B cell (primary cell): ENCODE measurements around the gene PERCC1. TPM values are rescaled to one million over a fixed set of nuclear protein-coding genes. Genes with fewer than 3 reads are reported as not detected.
A peak's percentile ranks its signal among the peaks of the same experiment; 100 is the strongest.

ENCODE experiments used
- ATAC-seq: fragments of 200-7000 bp; cut with Tn5 transposase; one replicate; pipeline ENCODE4 v1.10.0; 2021; ENCODE audit warnings: low read depth, mild to moderate bottlenecking, moderate number of reproducible peaks, moderate library complexity
- CTCF ChIA-PET: fragments of 350-600 bp; sonication (Branson Sonifier 250); formaldehyde crosslinking; loops from one replicate; lab custom pipeline; 2021; ENCODE audit warnings: antibody characterized with exemption, inconsistent platforms; lab: Charles Lee
- POLR2A ChIA-PET: fragments of 350-600 bp; sonication (Branson Sonifier 250); formaldehyde crosslinking; loops from one replicate; lab custom pipeline; 2021; ENCODE audit warnings: antibody characterized with exemption; lab: Charles Lee
- DNase-seq: peaks from one replicate; pipeline ENCODE4 v3.0.0; 2013
- H2AFZ ChIP-seq: 2 replicates; pipeline ENCODE4 v1.6.1; 2012; ENCODE audit warnings: mild to moderate bottlenecking, low read depth, low read length; ENCODE audit not compliant: insufficient read depth, poor library complexity, severe bottlenecking
- H3K27ac ChIP-seq, 2 donors: 1 replicate in 1 of 2; 2 replicates in 1 of 2; pipeline ENCODE4 v1.5.1; 2012 to 2013; ENCODE audit warnings: low read length in 2 of 2, mild to moderate bottlenecking in 2 of 2, moderate library complexity in 1 of 2
- H3K27me3 ChIP-seq, 4 experiments: fragments of 200-600 bp in 1 of 4; sonication (generic) in 1 of 4; replicated peaks in 1 of 4; 1 replicate in 2 of 4; 2 replicates in 2 of 4; pipeline versions ENCODE4 v1.6.1 to v1.7.0; 2013 to 2016; ENCODE audit warnings: low read length in 3 of 4, mild to moderate bottlenecking in 2 of 4, mixed read lengths in 1 of 4, moderate library complexity in 1 of 4; ENCODE audit not compliant: insufficient read depth in 4 of 4, control insufficient read depth in 3 of 4; ENCODE audit errors: control extremely low read depth in 1 of 4
- H3K36me3 ChIP-seq, 2 experiments: replicated peaks in 1 of 2; 1 replicate in 1 of 2; 2 replicates in 1 of 2; pipeline versions ENCODE4 v1.6.1 to v1.7.1; 2013; ENCODE audit warnings: low read length in 1 of 2; ENCODE audit not compliant: insufficient read depth in 2 of 2, control insufficient read depth in 1 of 2; ENCODE audit errors: control extremely low read depth in 1 of 2, extremely low read depth in 1 of 2
- H3K4me1 ChIP-seq, 2 donors: fragments of 200-600 bp in 1 of 2; sonication (generic) in 1 of 2; 1 replicate in 1 of 2; 2 replicates in 1 of 2; pipeline versions ENCODE4 v1.5.1 to v1.6.1; 2013 to 2017; ENCODE audit warnings: low read length in 2 of 2; ENCODE audit not compliant: control insufficient read depth in 2 of 2, insufficient read depth in 2 of 2
- H3K4me2 ChIP-seq: replicated peaks from 2 replicates; pipeline ENCODE3; 2012; ENCODE audit warnings: mild to moderate bottlenecking, low read depth, low read length; ENCODE audit not compliant: poor library complexity, severe bottlenecking
- H3K4me3 ChIP-seq, 5 experiments: fragments of 200-600 bp in 1 of 5; sonication (generic) in 1 of 5; 1 replicate in 3 of 5; 2 replicates in 2 of 5; pipeline versions ENCODE4 v1.5.1 to v1.7.0; 2011 to 2016; ENCODE audit warnings: low read length in 4 of 5, mild to moderate bottlenecking in 4 of 5, low read depth in 2 of 5, control low read depth in 1 of 5, moderate library complexity in 1 of 5; ENCODE audit not compliant: insufficient read depth in 1 of 5; ENCODE audit errors: control extremely low read depth in 1 of 5, extremely low read depth in 1 of 5
- H3K79me2 ChIP-seq: fragments of 200-600 bp; sonication (generic); one replicate; pipeline ENCODE4 v1.6.0; 2016; ENCODE audit warnings: low read length; ENCODE audit not compliant: control insufficient read depth, insufficient read depth
- H3K9ac ChIP-seq: fragments of 200-600 bp; sonication (generic); 2 replicates; pipeline ENCODE4 v1.6.1; 2017; ENCODE audit warnings: mild to moderate bottlenecking, low read length, moderate library complexity
- H3K9me3 ChIP-seq, 3 donors: one replicate each; pipeline versions ENCODE4 v1.6.1 to v1.7.1; 2013; ENCODE audit warnings: low read length in 2 of 3; ENCODE audit not compliant: control insufficient read depth in 2 of 3, insufficient read depth in 1 of 3; ENCODE audit errors: control extremely low read depth in 1 of 3
- H4K20me1 ChIP-seq: 2 replicates; pipeline ENCODE4 v1.6.0; 2012; ENCODE audit warnings: mild to moderate bottlenecking, low read length; ENCODE audit not compliant: insufficient read depth, control insufficient read depth, poor library complexity, severe bottlenecking
- H3K27ac Mint-ChIP-seq: one replicate; pipeline ENCODE4 v1.8.0; 2021; ENCODE audit warnings: mixed read lengths
- H3K27me3 Mint-ChIP-seq: one replicate; pipeline ENCODE4 v1.8.0; 2021; ENCODE audit warnings: mixed read lengths
- H3K4me1 Mint-ChIP-seq: one replicate; pipeline ENCODE4 v1.8.0; 2021; ENCODE audit warnings: mixed read lengths
- H3K4me3 Mint-ChIP-seq: one replicate; pipeline ENCODE4 v1.8.0; 2021; ENCODE audit warnings: mixed read lengths
- H3K9me3 Mint-ChIP-seq: one replicate; pipeline ENCODE4 v1.8.0; 2022; ENCODE audit warnings: mixed read lengths; ENCODE audit not compliant: insufficient read depth
- EZH2 ChIP-seq: IDR thresholded peaks from 2 replicates; pipeline ENCODE4 v1.6.1; 2012; ENCODE audit warnings: borderline replicate concordance, low read depth, mild to moderate bottlenecking, moderate library complexity, low read length; ENCODE audit not compliant: insufficient read depth, poor library complexity, severe bottlenecking
- WGBS: methylation state at CpG from one replicate; pipeline ENCODE4 v1.1.5; 2013; ENCODE audit warnings: missing lambda C conversion rate; ENCODE audit not compliant: insufficient coverage; 5-methylcytosine and 5-hydroxymethylcytosine counted together
- intact Hi-C: fragments of 100-400 bp; cut with micrococcal nuclease; formaldehyde crosslinking; loops from one replicate; pipeline ENCODE4 v1.10.0; 2022
- polyA plus RNA-seq: library from polyadenylated mRNA; depleted of rRNA; stranded (reverse); fragments of >200 nt; gene quantifications from 2 replicates; pipeline ENCODE4 v1.2.3, GENCODE V29; 2012
- total RNA-seq, 2 donors: library from RNA; stranded (reverse); fragments of 120-200 nt in 1 of 2; gene quantifications; 1 replicate in 1 of 2; 2 replicates in 1 of 2; pipeline versions ENCODE4 v1.2.3 to v1.2.4, GENCODE V29; 2013 to 2022
- TF ChIP-seq, protein P1 (sequence below): fragments of 200-600 bp; IDR thresholded peaks from one replicate; pipeline ENCODE4 v1.8.0; 2022; ENCODE audit warnings: antibody characterized with exemption, mild to moderate bottlenecking

Gene PERCC1
- total and polyA plus RNA-seq, 2 donors (not counting 1 experiment from before 2014, with no cell fraction given), result 0.46 to 0.64 TPM

- peak within 1 kb of the TSS; percentile 82 for H3K9ac ChIP-seq
- H3K4me1 ChIP-seq, result peaks cover 50 to 62% of the 10 kb centered on the region in 2 donors
- H3K36me3 ChIP-seq, result no peaks in the 10 kb centered on the region
- ATAC-seq, result peak; percentile 79
- peak within 1 kb of the TSS; percentile 90 for H2AFZ ChIP-seq
- H3K27me3 ChIP-seq, result no peaks in the 10 kb centered on the region
- Mint-ChIP-seq H3K27me3 (no peaks in the 10 kb centered on the region), H3K27ac (peak within 1 kb of the TSS; percentile 93), H3K9me3 (no peaks in the 10 kb centered on the region), H3K4me1 (peaks cover 54% of the 10 kb centered on the region), H3K4me3 (peak within 1 kb of the TSS; percentile 88)
- peak within 1 kb of the TSS; percentile 57 to 80 (median 70) for H3K4me3 ChIP-seq
- DNase-seq, result peak; percentile 95
- ChIA-PET CTCF (no interaction called here), POLR2A (interaction anchor here (1.0 to 2.5 kb wide), 2 partner anchors 16 to 18 kb away, joined by 5 to 9 read pairs; partner anchors contain the start of gene TELO2)
- peak within 1 kb of the TSS; percentile 97 for H3K4me2 ChIP-seq
- TF ChIP-seq EZH2, result no peak
- TF ChIP-seq, protein P1, sequence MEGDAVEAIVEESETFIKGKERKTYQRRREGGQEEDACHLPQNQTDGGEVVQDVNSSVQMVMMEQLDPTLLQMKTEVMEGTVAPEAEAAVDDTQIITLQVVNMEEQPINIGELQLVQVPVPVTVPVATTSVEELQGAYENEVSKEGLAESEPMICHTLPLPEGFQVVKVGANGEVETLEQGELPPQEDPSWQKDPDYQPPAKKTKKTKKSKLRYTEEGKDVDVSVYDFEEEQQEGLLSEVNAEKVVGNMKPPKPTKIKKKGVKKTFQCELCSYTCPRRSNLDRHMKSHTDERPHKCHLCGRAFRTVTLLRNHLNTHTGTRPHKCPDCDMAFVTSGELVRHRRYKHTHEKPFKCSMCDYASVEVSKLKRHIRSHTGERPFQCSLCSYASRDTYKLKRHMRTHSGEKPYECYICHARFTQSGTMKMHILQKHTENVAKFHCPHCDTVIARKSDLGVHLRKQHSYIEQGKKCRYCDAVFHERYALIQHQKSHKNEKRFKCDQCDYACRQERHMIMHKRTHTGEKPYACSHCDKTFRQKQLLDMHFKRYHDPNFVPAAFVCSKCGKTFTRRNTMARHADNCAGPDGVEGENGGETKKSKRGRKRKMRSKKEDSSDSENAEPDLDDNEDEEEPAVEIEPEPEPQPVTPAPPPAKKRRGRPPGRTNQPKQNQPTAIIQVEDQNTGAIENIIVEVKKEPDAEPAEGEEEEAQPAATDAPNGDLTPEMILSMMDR, result no peak
- H4K20me1 ChIP-seq, result peaks cover 23% of the 10 kb centered on the region
- H3K9me3 ChIP-seq, result peaks cover 0 to 7% (median 0%) of the 10 kb centered on the region in 3 donors
- WGBS, result under 1% methylated on average over 99 of the region's 99 CpGs
- peaks cover 77% of the 10 kb centered on the region for H3K79me2 ChIP-seq
- H3K27ac ChIP-seq, result peak within 1 kb of the TSS; percentile 88 to 96
- intact Hi-C loops, result loop anchor here (1.0 to 2.0 kb wide), 4 partner anchors 17 to 231 kb away; partner anchors contain the start of genes MAPK8IP3, TELO2 and UNKL
Observed at GRCh38 chr16:1474796-1475551, 44.1 kb downstream of the PERCC1 start, which contains the start of gene CLCN7. Gene CLCN7, minus strand, starts transcription at chr16:1475028. Its CDS starts 54 bp downstream, at chr16:1474974.
